Measurements from ENCODE around the gene SF1. TPM values are rescaled to one million over a fixed set of nuclear protein-coding genes. Genes with fewer than 3 reads are reported as not detected.
A peak's percentile ranks its signal among the peaks of the same experiment; 100 is the strongest.

Gene SF1
- total and polyA plus RNA-seq, 9 of the 15 experiments (the other 6 are each of a cell fraction or from before 2014, with no cell fraction given), result 13.1 to 334 (median 111) TPM

DNA sequence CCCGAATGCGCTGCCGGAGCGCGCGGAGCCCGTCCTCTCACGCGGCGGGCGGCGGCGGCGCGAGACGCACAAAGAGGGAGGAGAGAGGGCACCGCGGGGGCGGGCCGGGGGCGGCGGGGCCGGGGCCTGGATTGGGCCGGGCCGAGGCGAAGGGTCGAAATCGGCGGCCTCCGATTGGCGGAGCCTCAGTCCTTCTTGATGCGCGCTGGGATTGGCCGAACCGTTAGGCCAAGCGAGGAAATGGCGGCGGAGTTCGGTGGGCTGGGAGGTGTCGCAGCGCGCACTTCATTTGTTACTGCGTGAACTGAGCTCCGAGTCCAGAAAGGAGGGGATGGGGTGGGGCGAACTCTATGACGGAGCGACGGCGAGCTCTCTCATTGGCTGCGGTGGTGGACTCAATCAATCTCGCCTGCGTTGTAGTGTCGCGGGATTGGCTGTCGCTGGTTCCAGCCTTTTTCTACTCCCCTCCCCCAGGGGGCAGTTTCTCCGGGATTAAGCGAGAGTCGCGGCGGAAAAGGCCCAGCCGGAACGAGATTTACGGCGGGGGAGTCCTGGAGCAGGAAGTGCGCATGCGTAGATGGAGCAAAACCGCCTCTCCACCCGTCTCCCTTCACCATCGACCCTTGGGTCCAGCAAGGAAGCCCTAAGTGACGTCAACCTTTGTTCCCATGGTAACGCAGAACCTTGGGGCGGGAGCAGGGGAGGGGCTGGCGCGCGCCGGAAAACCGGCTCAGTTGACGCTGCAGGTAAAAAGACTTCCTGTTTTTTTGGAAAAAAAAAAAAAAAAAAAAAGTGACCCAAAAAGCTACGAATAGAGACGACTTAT is at the start of gene SF1 (continued):
- TF ChIP-seq SREBF1 (IDR thresholded peaks at IDR 0.05; ENCODE audit: borderline replicate concordance, low read depth, low read length) (no peak), ATF6 (CRISPR knock-in tag; IDR thresholded peaks at IDR 0.05) (no peak), L3MBTL2 (IDR thresholded peaks at IDR 0.05) (peak; percentile 51), DLX4 (CRISPR knock-in tag; IDR thresholded peaks at IDR 0.05) (no peak), ZBTB7A (IDR thresholded peaks at IDR 0.05; ENCODE audit: borderline replicate concordance, control insufficient read depth, low read depth, low read length) (peak; percentile 71; the same call in 1 of the 2 replicates), ZNF830 (CRISPR knock-in tag; IDR thresholded peaks at IDR 0.05) (no peak), TFAP4 (CRISPR knock-in tag; IDR thresholded peaks at IDR 0.05; ENCODE audit: borderline replicate concordance) (peak; percentile 71; the same call in 1 of the 2 replicates), PTTG1 (tag; IDR thresholded peaks at IDR 0.05; ENCODE audit: low read depth) (no peak), HNRNPLL (IDR thresholded peaks at IDR 0.05; ENCODE audit: low read depth, low read length, poor library complexity, severe bottlenecking) (peak; percentile 90), E2F6 (IDR thresholded peaks at IDR 0.05; ENCODE audit: borderline replicate concordance in 1 of 2, extremely low read depth in 1 of 2, insufficient read depth in 1 of 2, insufficient read length in 1 of 2, low read depth in 1 of 2, low read length in 1 of 2, poor library complexity in 1 of 2, severe bottlenecking in 1 of 2) (peak in 1 of 2 experiments; percentile 55), NCOA6 (IDR thresholded peaks at IDR 0.05) (no peak), SNRNP70 (optimal IDR thresholded peaks at IDR 0.05; ENCODE audit: low read depth, low read length) (no peak), RBFOX2 (IDR thresholded peaks at IDR 0.05; ENCODE audit: low read depth, low read length) (peak; percentile 92), DACH1 (IDR thresholded peaks at IDR 0.05; ENCODE audit: partially characterized antibody) (no peak), SMAD1 (IDR thresholded peaks at IDR 0.05; ENCODE audit: low read depth, low read length, partially characterized antibody) (peak; percentile 23), LEF1 (IDR thresholded peaks at IDR 0.05) (no peak), ESRRB (CRISPR knock-in tag; IDR thresholded peaks at IDR 0.05; ENCODE audit: borderline replicate concordance) (no peak), ZNF134 (CRISPR knock-in tag; conservative IDR thresholded peaks at IDR 0.05) (no peak), SAFB (IDR thresholded peaks at IDR 0.05; ENCODE audit: borderline replicate concordance, low read depth, low read length) (no peak), TCF7 (IDR thresholded peaks at IDR 0.05; ENCODE audit: borderline replicate concordance) (no peak), BMI1 (IDR thresholded peaks at IDR 0.05; ENCODE audit: low read length) (peak; percentile 90)
- TF ChIP-seq, protein P1, sequence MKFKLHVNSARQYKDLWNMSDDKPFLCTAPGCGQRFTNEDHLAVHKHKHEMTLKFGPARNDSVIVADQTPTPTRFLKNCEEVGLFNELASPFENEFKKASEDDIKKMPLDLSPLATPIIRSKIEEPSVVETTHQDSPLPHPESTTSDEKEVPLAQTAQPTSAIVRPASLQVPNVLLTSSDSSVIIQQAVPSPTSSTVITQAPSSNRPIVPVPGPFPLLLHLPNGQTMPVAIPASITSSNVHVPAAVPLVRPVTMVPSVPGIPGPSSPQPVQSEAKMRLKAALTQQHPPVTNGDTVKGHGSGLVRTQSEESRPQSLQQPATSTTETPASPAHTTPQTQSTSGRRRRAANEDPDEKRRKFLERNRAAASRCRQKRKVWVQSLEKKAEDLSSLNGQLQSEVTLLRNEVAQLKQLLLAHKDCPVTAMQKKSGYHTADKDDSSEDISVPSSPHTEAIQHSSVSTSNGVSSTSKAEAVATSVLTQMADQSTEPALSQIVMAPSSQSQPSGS (CRISPR knock-in tag; IDR thresholded peaks at IDR 0.05), result no peak

Measured in K562 (cell line).